HG03135 (cell line): Measurements from ENCODE around the gene GSN.

Experiments
- ATAC-seq: cut with Tn5 transposase; IDR thresholded peaks from one replicate; pipeline ENCODE4 v1.9.1; 2021; ENCODE audit warnings: mild to moderate bottlenecking, moderate library complexity; ENCODE audit not compliant: unreplicated experiment

Gene GSN

GRCh38 chr9:121302341-121302740, 34.4 kb downstream of the GSN start:
- no peak for ATAC-seq

GRCh38 chr9:121302786-121303185, 34.8 kb downstream of the GSN start:
- ATAC-seq, result no peak

GRCh38 chr9:121303456-121304451, 35.8 kb downstream of the GSN start:
- ATAC-seq, result no peak

- no peak for ATAC-seq
Measured at GRCh38 chr9:121304707-121305106, 36.7 kb downstream of the GSN start.

GRCh38 chr9:121305269-121305994, 37.5 kb downstream of the GSN start:
- no peak for ATAC-seq

- ATAC-seq, result no peak
Measured at GRCh38 chr9:121307976-121308375, 40.0 kb downstream of the GSN start.

GRCh38 chr9:121308765-121309164, 40.8 kb downstream of the GSN start:
- ATAC-seq, result no peak

GRCh38 chr9:121309171-121309570, 41.2 kb downstream of the GSN start:
- ATAC-seq, result no peak

- ATAC-seq, result no peak
Measured at GRCh38 chr9:121309833-121310425, 42.0 kb downstream of the GSN start.

GRCh38 chr9:121310571-121310970, 42.6 kb downstream of the GSN start:
- ATAC-seq, result no peak

- no peak for ATAC-seq
Measured at GRCh38 chr9:121312169-121312568, 44.2 kb downstream of the GSN start.

GRCh38 chr9:121313458-121314152, 45.6 kb downstream of the GSN start:
- no peak for ATAC-seq

- ATAC-seq, result no peak
Measured at GRCh38 chr9:121316378-121316777, 48.4 kb downstream of the GSN start.

- no peak for ATAC-seq
Measured at GRCh38 chr9:121316852-121317373, 49.0 kb downstream of the GSN start.

GRCh38 chr9:121317737-121318630, 50.0 kb downstream of the GSN start:
- ATAC-seq, result no peak

- no peak for ATAC-seq
Measured at GRCh38 chr9:121318631-121319382, 50.8 kb downstream of the GSN start.

- ATAC-seq, result no peak
Measured at GRCh38 chr9:121319383-121319780, 51.4 kb downstream of the GSN start.

GRCh38 chr9:121321016-121321503, 53.1 kb downstream of the GSN start:
- ATAC-seq, result no peak
